Endothelial cell of umbilical vein (primary cell): ENCODE measurements around the gene KANK3.
"Not testable (repeated sequence)": the region's sequence is repeated elsewhere in the genome, so short reads cannot be mapped to it uniquely, and the experiment has no call there.

Experiments
- CTCF ChIP-seq, 2 donors: IDR thresholded peaks; 1 replicate in 1 of 2; 2 replicates in 1 of 2; pipeline ENCODE4 v1.5.1; 2011; ENCODE audit warnings: low read length in 2 of 2, mild to moderate bottlenecking in 2 of 2, moderate library complexity in 2 of 2, control low read depth in 1 of 2, inconsistent platforms in 1 of 2, low read depth in 1 of 2; ENCODE audit not compliant: insufficient read depth in 1 of 2; ENCODE audit errors: extremely low read depth in 1 of 2
- POLR2A ChIP-seq: IDR thresholded peaks from 2 replicates; pipeline ENCODE4 v1.6.1; 2012; ENCODE audit warnings: low read depth, mild to moderate bottlenecking, control low read depth, low read length
- POLR2AphosphoS5 ChIP-seq: IDR thresholded peaks from 2 replicates; pipeline ENCODE4 v1.6.1; 2012; ENCODE audit warnings: low read depth, mild to moderate bottlenecking, control low read depth, low read length, moderate library complexity; ENCODE audit not compliant: insufficient read depth

DNA sequence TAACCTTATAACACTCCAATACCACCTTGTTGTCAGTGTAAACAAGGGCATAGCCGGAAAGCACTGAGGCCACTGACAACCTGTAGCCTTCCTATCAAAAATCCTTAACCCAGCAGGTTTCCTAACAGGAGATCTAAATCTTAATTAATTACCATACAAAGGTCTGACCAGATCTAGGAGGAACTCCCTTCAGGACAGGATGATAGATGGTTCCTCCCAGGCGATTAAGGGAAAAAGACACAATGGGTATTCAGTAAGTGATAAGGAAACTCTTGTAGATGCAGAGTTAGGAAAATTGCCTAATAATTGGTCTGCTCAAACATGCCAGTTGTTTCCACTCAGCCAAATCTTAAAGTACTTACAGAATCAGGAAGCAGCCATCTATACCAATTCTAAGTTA, 42.0 kb upstream of the KANK3 start:
- not testable (repeated sequence) for TF ChIP-seq POLR2AphosphoS5; CTCF (IDR thresholded peaks at IDR 0.05; ENCODE audit: extremely low read depth in 1 of 2, insufficient read depth in 1 of 2, low read depth in 1 of 2, low read length in 2 of 2); POLR2A
